SHP77 (cell line): ENCODE results near the gene TTYH3.
"Not testable (repeated sequence)": the region's sequence is repeated elsewhere in the genome, so short reads cannot be mapped to it uniquely, and the experiment has no call there.

Experiments used
- DNase-seq, 2 experiments: peaks; one replicate each; lab custom pipeline; 2025; lab: John Stamatoyannopoulos, UW

The TTYH3 gene

DNA sequence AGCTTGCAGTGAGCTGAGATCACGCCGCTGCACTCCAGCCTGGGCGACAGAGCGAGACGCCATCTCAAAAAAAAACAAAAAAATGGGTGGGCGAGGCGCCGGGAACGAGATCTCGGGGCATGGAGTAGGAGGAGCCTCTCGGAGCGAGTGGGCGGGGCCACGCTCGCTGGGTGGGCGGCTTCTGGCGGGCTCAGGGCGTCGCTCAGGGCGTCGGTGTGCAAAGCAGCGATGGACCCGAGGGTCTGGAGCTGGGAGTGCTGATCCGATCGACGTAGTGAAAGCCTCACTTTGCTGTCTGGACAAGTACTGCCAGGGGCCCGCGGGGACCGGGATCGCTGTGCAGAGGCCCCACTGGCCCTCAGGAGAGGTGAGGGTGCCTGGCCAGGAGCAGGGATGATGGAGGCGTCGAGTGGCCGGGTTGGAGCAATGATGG is 33.6 kb downstream of the TTYH3 start:
- DNase-seq: no peak

DNA sequence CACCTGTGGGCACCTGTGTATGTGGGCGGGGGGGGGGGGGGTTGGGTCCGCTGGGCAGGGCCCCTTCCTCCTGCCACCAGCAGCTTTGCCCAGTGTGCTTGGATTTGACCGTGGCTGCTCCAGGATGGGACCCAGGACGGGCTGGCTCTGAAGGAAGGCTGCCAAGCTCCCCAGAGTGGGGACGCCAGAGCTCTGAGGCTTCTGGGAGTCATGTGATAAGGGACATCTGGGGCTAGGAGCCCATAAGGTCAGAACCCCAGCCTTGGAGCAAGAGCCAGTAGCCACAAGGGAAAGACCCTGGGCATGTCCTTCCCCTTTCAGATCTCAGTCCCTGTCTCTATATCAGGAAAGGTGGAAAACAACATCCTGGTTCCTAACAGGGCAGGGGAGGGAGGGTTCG is 34.4 kb downstream of the TTYH3 start:
- no peak for DNase-seq

DNA sequence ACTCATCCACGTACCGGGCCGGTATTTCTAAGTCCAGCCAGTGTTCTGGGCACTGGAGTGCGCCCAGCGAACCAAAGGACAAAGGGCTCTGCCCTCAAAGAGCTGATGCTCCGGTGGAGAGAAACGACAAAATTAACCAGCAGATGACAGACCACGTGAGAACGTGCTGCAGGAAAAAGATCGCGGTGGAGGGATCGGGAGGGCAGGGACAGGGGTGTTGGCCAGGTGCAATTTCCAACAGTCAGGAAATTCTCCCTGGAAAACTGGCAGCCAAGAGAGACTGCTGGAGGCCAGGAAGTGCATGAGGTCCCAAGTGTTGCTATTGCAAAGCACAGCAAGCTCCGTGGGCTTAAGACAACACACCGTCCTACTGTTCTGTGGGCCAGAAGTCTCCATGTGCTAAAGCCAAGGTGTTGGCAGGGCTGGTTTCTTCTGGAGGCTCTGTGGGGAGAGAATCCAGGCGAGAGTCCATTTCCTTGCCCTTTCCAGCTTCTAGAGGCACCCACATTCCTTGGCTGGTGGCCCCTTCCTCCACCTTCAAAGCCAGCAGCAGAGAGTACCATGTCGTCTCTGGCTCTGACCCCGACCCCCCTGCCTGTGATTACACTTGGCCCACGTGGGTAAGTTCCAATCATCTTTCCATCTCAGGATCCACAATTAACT is 34.9 kb downstream of the TTYH3 start:
- DNase-seq: no peak

DNA sequence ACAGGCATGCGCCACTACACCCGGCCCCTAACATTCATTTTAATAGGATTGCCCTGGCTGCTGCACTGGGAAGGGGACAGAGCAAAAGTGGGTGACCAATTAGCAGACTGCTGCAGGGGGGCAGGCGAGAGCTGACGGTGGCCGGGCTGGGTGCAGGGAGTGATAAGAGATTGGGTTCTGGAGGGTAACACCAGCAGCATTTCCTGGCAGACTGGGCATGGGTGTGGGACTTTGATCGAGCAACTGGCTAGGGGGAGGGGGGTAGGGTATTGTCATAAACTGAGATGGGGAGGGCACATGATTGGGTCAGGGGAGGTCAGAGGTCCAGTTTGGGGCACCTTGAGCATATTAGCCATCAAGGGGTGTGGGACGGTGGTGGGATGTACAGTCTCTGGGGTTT is 36.1 kb downstream of the TTYH3 start:
- DNase-seq: no peak

DNA sequence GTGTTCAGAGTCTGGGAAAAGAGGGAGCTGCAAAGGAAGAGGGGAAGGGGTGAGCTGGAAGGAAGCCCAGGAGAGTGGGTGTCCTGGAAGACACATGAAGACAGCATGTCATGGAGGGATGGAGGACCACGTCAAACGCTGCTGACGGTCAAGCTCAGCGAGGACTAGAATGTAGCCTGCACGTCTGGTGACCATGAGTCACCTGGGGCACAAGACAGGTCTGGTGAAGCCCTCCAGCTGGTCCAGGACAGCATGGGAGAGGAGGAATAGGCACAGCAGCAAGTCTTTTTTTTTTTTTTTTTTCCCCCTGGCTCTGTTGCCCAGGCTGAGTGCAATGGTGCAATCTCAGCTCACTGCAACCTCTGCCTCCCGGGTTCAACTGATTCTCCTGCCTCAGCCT is 36.6 kb downstream of the TTYH3 start:
- DNase-seq: no peak

DNA sequence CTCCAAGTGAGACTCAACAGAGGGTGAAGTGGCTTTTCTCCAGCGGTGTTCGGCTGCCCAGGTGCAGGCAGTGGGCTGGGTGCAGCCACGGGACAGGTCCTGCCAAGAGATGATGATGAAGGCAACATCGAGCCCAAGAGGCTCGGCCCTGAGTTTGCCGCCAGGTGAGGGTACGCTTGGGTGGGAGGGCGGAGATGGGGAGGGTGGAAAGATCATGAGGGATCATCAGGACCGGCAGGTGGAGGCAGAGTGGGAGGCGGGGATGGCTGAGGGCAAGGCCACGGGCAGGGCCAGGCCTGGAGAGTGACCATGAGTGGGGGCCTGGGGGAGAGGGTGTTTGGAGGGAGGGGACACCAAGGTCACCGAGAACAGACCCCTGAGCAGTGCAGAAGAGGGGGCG is 38.4 kb downstream of the TTYH3 start:
- no peak for DNase-seq

DNA sequence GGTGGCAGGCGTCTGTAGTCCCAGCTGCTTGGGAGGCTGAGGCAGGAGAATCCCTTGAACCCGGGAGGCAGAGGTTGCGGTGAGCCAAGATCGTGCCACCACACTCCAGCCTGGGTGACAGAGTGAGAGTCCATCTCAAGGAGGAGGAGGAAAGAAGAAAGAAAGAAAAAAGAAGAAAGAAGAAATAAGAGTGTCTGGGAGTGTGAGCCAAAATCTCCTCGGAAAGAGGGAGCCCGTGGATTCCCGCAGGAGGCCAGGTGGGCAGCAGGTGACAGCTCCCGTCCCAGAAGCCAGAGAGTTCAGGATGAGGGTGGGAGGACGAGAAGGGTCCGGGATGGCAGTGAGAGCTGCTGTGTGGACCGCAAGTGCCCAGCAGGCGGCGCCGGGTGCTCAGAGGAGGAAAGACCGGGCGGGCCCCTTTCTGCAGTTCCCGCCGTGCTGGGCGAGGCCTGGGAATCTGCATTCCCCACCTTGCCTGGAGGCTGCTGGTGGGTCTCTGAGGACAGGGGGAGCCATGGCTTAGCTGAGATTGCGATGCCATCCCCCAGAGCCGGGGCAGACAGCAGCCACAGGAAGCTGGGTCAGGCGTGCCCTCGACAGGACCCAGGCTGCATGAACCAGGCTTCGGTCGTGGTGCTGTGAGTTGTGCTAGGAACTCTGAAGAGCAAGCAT is 39.1 kb downstream of the TTYH3 start:
- DNase-seq: peak; percentile 78 to 91

DNA sequence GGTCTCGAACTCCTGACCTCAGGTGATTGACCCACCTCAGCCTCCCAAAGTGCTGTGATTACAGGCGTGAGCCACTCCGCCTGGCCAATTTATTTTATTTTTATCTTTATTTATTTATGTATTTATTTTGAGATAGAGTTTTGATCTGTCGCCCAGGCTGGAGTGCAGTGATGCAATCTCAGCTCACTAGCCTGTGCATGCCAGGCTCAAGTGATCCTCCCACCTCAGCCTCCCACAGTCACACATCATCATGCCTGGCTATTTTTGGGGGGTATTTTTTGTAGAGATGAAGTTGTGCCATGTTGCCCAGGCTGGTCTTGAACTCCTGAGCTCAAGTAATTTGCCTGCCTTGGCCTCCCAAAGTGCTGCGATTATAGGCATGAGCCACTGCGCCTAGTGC is 41.4 kb downstream of the TTYH3 start:
- not testable (repeated sequence) for DNase-seq

DNA sequence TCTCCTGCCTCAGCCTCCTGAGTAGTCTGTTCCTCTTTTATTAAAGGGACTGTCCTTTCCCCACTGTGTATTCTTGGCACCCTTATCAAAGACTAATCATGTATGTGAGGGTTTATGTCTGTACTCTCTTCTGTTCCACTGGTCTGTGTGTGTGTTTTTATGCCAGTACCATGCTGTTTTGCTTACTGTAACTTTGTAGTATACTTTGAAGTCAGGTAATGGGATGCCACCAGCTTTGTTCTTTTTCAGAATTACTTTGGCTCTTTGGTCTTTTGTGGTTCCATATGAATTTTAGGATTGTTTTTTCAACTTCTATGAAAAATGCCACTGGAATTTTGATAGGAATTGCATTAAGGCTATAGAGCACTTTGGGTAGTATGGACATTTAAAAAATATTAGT is 42.1 kb downstream of the TTYH3 start:
- DNase-seq: no peak

DNA sequence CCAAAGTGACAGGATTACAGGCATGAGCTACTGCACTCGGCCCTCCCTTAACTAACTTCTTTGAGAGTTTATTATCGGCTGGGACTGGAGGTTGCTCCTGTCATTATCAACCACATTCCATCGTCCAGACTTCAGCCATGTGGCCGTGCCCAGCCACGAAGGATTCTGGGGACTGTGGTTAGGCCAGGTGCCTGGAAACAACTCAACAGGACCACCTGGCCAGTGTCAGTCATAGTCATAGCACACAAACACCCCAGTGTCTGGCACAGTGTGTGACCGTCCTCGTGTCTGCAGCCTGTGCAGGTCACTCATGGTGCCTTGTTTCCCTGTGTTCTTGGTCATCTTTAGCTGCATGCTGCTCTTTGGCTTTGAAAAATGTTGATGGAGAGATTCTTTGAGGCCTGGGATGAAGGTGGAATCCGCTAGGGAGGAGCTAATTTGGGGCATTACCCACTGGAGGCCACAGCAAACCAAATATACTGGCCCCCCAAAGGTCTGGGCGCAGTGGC is 43.5 kb downstream of the TTYH3 start:
- DNase-seq: no peak

DNA sequence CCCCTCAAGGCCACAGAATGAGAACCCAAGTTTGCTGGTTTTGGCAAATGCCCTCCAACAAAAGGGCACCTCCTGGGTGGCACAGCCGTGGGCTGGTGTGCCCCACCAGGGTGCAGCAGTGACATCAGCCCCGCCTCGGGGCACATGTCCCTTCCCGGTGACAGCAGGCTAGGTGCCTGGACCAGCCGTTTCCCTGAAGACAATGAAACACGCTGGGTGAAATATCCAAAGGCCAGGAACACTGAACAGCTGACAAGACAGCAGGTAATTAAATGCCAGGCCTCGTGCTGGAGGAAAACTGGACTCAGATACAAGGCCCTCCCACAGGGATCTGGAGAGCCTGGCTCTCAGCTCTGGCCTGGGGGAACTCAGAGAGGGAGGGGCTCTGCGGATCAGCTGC is 44.8 kb downstream of the TTYH3 start:
- DNase-seq: not testable (repeated sequence)

DNA sequence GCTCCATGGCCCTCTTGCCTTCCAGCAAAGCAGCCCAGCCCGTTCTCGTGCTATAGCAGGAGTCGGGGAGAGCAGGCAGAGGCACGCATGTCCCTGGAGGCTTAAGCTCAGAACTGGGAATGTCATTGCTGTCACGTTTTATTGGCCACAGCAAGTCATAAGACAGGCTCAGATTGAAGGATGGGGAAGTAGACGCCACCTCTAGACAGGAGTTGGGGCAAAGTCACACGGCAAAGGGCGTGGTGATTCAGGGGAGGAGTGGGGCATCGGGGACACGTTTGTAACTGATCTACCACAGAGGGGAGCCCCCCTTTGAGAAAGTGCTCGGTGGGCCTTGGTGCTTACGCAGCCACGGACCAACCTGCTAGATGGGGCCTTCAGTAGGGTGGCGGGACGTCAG is 46.7 kb downstream of the TTYH3 start:
- DNase-seq: not testable (repeated sequence)

DNA sequence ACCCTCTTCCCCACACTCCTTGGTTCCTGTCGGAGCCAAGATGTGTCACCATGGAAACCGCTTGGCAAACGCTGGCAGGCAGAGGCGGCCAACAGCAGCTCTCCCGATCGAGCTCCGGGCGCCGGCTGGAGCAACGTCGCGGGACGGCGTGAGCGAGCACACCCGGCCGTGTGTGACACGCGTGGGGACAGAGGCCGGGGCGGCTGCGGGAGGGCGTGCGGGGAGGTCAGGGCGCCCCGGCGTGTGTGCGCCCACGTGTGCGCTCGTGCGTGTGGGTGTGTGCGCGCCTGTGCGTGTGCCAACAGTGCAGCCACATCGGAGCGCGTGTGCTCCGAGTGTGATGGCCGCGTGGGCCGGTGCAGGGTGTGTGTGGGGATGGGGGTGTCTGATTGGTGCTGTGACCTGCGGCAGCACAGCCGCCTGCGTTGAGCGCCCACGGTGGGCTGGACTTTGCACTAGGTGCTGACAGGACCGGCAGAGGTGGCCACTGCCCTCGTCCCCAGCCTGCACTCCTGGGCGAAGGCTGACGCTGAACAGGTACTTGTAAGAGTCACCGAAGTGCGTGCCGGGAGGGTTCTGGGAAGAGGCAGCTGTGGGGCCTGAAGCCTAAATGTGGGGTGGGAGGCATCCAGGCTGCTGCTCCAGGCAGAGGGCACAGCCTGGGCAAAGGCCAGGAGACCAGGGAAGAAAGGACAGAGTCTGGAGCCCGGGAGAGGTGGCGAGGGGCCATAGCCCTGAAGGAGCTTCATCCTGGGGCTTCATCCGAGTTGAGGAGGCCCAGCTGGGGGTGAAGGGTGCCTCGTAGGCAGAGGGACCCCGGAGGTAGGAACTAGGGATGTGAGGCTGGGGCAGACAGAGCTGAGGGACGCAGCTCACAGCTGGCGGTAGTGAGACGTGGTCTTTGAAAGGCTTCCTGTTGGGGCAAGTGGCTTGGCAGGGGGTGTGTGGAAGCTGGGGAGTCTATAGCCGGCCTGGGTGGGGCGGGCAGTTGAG is 47.6 kb downstream of the TTYH3 start:
- DNase-seq: not testable (repeated sequence)

DNA sequence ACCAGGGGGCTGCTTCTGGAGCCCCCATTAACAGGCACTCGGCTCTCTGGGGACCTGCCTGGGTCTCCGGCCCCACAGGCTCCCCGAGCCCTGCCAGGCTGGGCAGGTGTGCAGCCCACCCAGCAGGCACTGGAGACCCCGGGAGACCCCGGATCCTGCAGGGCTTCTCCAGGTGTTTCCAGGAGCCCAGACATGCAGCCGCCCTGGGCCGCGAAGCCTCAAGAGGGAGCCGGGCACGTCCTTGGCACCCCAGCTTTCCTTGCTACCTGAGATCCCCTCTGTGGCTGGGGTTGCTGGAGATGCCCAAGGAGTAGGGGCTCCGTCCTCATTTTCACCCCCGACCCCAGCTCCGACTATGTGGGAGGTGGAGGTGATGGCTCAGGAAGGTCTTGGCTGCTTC is 48.5 kb downstream of the TTYH3 start:
- no peak for DNase-seq

DNA sequence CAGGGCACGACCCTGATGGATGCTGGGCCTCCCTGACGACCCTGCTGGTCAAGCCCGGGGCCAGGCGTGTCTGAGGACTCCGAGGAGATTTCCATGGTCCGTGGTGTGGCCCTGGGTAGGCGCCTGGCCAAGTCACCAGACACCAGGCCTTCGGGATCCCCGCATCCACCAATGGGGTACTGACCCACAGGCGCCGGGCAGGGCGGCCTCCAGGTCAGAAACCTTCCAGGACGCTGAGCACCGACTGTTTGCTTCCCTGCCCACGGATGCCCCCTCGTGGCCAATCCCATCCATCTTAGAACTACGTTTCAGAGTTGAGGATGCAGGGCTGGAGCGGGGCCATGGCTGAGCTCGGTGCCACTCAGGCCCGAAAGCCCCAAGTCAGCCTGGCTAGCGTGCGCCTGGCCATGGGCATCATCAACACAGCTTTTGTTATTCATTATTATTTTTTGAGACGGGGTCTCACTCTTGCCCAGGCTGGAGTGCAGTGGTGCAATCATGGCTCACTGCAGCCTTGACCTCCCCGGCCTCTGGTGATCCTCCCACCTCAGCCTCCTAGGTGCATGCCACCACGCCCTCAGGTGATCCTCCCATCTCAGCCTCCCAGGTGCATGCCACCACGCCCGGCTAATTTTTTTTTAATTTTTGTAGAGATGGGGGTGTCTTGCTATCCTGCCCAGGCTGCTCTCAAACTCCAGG is 49.2 kb downstream of the TTYH3 start:
- peak; percentile 82 to 86 for DNase-seq

DNA sequence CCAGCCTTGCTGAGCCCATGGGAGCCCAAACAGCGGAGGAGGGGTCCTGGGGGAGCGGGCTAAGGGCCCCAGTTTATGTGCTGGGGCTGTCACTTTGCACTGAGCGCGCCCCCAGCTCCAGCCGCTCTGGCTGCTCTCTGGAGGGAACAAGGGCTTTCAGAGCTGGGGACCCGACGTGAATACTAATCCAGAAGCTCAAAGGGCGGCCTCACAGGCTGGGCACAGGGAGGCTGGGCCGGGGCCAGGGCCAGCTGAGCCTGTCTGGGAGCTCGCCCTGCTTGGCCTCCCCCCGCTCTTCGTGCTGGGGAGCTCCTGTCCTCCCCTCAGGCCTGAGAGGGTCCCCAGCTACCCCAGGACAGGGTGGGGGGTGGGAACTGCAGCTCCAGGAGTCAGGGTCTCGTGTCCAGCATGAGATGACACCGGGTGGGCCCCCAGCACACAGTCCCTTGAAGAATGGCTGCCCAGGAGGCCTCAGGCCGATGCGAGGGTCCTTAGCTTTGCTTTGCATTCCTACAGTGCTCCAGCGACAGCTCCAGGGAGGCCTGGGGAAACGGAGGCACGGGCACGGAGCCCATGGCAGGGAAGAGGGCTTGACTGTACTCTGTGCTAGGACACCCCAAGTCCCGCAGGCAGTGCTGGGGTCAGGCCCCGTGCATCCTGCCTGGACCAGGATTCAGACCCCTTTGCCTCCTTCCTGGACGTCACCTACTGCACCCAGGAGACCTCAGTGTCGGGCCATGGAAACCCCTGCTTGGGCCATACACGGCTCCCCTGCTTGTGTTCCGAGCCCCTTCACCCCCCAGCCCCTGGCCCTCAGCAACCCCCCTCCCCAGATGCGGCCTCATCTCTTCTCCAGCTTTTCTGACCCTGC is 50.4 kb downstream of the TTYH3 start:
- no peak for DNase-seq

DNA sequence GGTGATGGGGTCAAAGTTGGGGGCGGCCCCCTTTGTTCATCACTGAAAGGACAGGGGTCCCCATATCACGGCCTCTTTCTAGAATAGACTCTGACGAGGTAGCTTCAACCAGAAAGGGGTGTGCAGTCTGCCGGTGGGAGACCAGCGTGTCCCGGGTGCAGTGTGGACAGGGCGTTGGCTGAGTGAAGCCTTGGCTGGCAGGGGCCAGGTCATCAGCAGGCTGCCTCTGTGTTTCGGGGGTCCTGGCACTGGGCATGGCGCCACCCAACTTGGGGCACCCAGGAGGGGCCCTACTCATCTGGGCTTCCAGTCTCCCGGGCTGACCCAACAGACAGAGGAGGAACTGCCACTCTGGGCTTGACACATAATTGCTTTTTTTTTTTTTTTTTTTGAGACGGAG is 52.7 kb downstream of the TTYH3 start:
- DNase-seq: no peak

DNA sequence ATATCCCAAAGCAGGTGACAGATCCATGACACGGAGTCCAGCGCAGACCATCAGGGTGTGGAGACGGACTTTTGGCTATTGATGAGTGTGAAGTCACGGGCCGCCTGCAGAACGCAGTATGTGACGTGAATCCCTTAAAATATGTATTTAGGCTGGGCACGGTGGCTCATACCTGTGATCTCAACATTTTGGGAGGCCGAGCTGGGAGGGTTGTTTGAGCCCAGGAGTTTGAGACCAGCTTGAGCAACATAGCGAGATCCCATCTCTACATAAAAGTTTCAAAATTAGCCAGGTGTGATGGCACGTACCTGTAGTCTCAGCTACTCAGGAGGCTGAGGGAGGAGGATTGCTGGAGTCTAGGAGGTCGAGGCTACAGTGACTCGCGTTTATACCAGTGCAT is 54.3 kb downstream of the TTYH3 start:
- no peak for DNase-seq

DNA sequence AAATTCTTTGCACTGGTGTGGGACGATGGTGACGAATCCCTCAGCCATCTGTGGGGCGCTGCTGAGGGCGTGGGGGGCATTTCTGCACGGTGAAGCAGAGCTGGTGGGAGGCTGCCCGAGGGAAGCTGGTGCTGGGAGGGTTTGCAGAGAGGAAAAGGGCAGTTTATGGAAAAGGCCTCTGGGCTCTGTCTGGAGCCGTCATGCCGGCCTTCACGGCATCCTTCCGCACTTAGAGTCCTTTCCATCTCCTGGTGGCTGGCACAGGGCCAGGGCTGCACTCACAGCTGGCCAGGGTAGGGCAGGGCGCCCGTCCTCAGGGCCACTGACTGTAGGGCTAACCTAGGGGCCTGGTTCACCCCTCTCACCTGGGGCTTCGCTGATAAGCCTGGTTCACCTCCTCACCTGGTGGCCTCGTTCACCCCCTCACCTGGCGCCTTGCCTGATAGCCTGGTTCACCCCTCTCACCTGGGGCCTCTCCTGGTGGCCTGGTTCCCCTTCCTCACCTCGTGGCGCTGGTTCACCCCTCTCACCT is 55.6 kb downstream of the TTYH3 start:
- peak; percentile 74 to 84 for DNase-seq

DNA sequence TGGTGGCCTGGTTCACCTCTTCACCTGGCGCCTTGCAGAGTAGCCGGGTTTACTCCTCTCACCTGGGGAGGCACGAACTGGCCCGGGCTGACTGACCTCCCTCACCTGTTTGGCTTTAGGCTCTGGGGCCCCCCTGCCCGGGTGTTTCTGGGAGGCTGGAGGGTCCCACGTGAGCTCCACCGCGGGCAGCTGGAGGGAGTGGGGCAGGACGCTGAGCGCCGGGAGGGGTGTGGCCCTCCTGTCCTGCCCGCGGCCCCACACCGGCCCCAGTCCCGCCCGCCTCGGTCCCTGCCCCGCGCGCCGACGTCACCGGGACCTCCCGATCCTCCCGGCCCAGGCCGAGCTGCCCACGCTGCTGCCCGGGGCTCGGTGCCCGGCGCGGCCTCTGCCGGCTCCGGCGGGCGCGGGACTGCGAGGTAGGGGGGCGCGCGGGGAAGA is 56.1 kb downstream of the TTYH3 start, which contains the start of gene AMZ1:
Gene AMZ1, plus strand, starts transcription at position 322 of the 438 bp plus-strand sequence. CDS start 12,250 bp downstream, outside the sequence.
- DNase-seq: no peak
